Panc1 (cell line): Measurements from ENCODE around the gene AVL9. TPM values are rescaled to one million over a fixed set of nuclear protein-coding genes. Genes with fewer than 3 reads are reported as not detected.
"Not testable (repeated sequence)": the region's sequence is repeated elsewhere in the genome, so short reads cannot be mapped to it uniquely, and the experiment has no call there.

Experiments
- ATAC-seq: fragments of 200-7000 bp; cut with Tn5 transposase; 2 replicates; pipeline ENCODE4 v1.9.1; 2020; ENCODE audit warnings: mild to moderate bottlenecking, moderate library complexity
- BruUV-seq: library from RNA; stranded (reverse); fragments of 400-500 nt; replicated peaks from 2 replicates; lab custom pipeline; 2021; lab: Mats Ljungman, UMichigan
- CTCF ChIA-PET: fragments of 300-600 bp; sonication (Branson Sonifier 250); formaldehyde crosslinking; loops from one replicate; lab custom pipeline; 2022; ENCODE audit warnings: antibody characterized with exemption; lab: Charles Lee
- POLR2A ChIA-PET: fragments of 300-600 bp; sonication (Branson Sonifier 250); formaldehyde crosslinking; loops from one replicate; lab custom pipeline; 2022; ENCODE audit warnings: antibody characterized with exemption; lab: Charles Lee
- DNase-seq: peaks from one replicate; pipeline ENCODE4 v3.0.0-alpha.2; 2010; ENCODE audit warnings: low read depth, low spot score
- H3K27ac ChIP-seq: 2 replicates; pipeline ENCODE4 v1.5.1; 2011; ENCODE audit warnings: mild to moderate bottlenecking, low read length, inconsistent platforms
- H3K27me3 ChIP-seq: fragments of 200-500 bp; sonication (Bioruptor generic); 2 replicates; pipeline ENCODE4 v1.6.0; 2014; ENCODE audit warnings: low read length, inconsistent platforms; ENCODE audit not compliant: control insufficient read depth, insufficient read depth
- H3K36me3 ChIP-seq: fragments of 200-500 bp; sonication (Bioruptor generic); 2 replicates; pipeline ENCODE4 v1.5.1; 2014; ENCODE audit warnings: inconsistent platforms, mild to moderate bottlenecking, low read length, moderate library complexity; ENCODE audit not compliant: control insufficient read depth, insufficient read depth
- H3K4me1 ChIP-seq: 2 replicates; pipeline ENCODE4 v1.5.1; 2011; ENCODE audit warnings: inconsistent platforms, mild to moderate bottlenecking, low read length, moderate library complexity; ENCODE audit not compliant: control insufficient read depth, insufficient read depth
- H3K4me3 ChIP-seq, 2 experiments: 2 replicates each; pipeline ENCODE4 v1.5.1; 2011 to 2012; ENCODE audit warnings: low read depth in 2 of 2, low read length in 2 of 2, mild to moderate bottlenecking in 2 of 2, inconsistent platforms in 1 of 2, moderate library complexity in 1 of 2
- H3K9me3 ChIP-seq: fragments of 200-500 bp; sonication (Bioruptor generic); 2 replicates; pipeline ENCODE4 v1.5.1; 2014; ENCODE audit warnings: low read depth, mild to moderate bottlenecking, inconsistent platforms, low read length, moderate library complexity; ENCODE audit not compliant: control insufficient read depth, insufficient read depth
- POLR2AphosphoS5 ChIP-seq: IDR thresholded peaks from 2 replicates; pipeline ENCODE4 v1.6.1; 2012; ENCODE audit warnings: mild to moderate bottlenecking, low read depth, low read length, moderate library complexity
- SIN3A ChIP-seq: IDR thresholded peaks from 2 replicates; pipeline ENCODE4 v1.6.1; 2012; ENCODE audit warnings: low read depth, mild to moderate bottlenecking, low read length, moderate library complexity, borderline replicate concordance; ENCODE audit not compliant: insufficient read depth
- TCF7L2 ChIP-seq: IDR thresholded peaks from 2 replicates; pipeline ENCODE4 v1.6.1; 2011; ENCODE audit warnings: mild to moderate bottlenecking, low read depth, low read length, inconsistent platforms
- in situ Hi-C: cut with HindIII; loops from 2 replicates; pipeline ENCODE4 v1.10.0; 2016; ENCODE audit warnings: low sequenced_read_pairs, low pct_unique_long_range_greater_than_20kb
- intact Hi-C: fragments of 100-400 bp; cut with micrococcal nuclease; formaldehyde crosslinking; loops from one replicate; pipeline ENCODE4 v1.10.0; 2022; ENCODE audit not compliant: unreplicated experiment
- total RNA-seq: library from RNA; stranded (reverse); gene quantifications from one replicate; pipeline ENCODE4 v1.2.1, GENCODE V29; 2021; ENCODE audit not compliant: unreplicated experiment
- TF ChIP-seq, protein P1 (sequence below): fragments of 450-650 bp; IDR thresholded peaks from 2 replicates; pipeline ENCODE4 v1.5.1; 2017; ENCODE audit warnings: mild to moderate bottlenecking
- TF ChIP-seq, protein P2 (sequence below), 2 experiments: IDR thresholded peaks; 2 replicates each; pipeline ENCODE4 v1.6.1; 2011 to 2012; ENCODE audit warnings: low read depth in 2 of 2, control low read depth in 1 of 2, low read length in 1 of 2, mild to moderate bottlenecking in 1 of 2, moderate library complexity in 1 of 2; ENCODE audit not compliant: insufficient read depth in 1 of 2

AVL9 gene
- total RNA-seq, 1 experiment from 2014 or later = 66.6 TPM

DNA sequence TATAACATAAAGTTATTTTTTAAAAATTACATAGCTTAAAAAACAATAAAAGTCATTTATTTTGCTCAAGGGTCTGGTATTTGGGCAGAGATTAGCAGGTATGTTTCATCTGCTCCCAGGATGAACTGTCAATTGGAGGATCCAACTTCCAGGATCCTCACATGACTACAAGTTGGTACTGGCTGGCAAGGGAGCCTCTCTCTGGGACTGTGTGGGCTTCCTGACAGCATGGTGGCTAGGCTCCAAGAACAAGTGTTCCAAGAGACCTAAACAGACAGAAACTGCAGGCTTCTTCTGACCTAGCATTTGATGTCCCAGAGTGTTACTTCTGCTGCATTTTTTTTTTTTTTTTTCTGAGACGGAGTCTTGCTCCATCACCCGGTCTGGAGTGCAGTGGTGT is 107.2 kb downstream of the AVL9 start:
- TF ChIP-seq TCF7L2 = no peak
- TF ChIP-seq, protein P1, sequence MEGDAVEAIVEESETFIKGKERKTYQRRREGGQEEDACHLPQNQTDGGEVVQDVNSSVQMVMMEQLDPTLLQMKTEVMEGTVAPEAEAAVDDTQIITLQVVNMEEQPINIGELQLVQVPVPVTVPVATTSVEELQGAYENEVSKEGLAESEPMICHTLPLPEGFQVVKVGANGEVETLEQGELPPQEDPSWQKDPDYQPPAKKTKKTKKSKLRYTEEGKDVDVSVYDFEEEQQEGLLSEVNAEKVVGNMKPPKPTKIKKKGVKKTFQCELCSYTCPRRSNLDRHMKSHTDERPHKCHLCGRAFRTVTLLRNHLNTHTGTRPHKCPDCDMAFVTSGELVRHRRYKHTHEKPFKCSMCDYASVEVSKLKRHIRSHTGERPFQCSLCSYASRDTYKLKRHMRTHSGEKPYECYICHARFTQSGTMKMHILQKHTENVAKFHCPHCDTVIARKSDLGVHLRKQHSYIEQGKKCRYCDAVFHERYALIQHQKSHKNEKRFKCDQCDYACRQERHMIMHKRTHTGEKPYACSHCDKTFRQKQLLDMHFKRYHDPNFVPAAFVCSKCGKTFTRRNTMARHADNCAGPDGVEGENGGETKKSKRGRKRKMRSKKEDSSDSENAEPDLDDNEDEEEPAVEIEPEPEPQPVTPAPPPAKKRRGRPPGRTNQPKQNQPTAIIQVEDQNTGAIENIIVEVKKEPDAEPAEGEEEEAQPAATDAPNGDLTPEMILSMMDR = no peak
- TF ChIP-seq, protein P2, sequence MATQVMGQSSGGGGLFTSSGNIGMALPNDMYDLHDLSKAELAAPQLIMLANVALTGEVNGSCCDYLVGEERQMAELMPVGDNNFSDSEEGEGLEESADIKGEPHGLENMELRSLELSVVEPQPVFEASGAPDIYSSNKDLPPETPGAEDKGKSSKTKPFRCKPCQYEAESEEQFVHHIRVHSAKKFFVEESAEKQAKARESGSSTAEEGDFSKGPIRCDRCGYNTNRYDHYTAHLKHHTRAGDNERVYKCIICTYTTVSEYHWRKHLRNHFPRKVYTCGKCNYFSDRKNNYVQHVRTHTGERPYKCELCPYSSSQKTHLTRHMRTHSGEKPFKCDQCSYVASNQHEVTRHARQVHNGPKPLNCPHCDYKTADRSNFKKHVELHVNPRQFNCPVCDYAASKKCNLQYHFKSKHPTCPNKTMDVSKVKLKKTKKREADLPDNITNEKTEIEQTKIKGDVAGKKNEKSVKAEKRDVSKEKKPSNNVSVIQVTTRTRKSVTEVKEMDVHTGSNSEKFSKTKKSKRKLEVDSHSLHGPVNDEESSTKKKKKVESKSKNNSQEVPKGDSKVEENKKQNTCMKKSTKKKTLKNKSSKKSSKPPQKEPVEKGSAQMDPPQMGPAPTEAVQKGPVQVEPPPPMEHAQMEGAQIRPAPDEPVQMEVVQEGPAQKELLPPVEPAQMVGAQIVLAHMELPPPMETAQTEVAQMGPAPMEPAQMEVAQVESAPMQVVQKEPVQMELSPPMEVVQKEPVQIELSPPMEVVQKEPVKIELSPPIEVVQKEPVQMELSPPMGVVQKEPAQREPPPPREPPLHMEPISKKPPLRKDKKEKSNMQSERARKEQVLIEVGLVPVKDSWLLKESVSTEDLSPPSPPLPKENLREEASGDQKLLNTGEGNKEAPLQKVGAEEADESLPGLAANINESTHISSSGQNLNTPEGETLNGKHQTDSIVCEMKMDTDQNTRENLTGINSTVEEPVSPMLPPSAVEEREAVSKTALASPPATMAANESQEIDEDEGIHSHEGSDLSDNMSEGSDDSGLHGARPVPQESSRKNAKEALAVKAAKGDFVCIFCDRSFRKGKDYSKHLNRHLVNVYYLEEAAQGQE (IDR thresholded peaks at IDR 0.05; ENCODE audit: insufficient read depth in 1 of 2, low read depth in 2 of 2, low read length in 1 of 2) = no peak
- TF ChIP-seq POLR2AphosphoS5 = no peak
- TF ChIP-seq SIN3A = no peak
- H3K4me3 ChIP-seq = no peak overlapping the region
- CTCF ChIA-PET = no interaction called here
- H3K27ac ChIP-seq = no peak overlapping the region
- no peaks in the 10 kb centered on the region for H3K36me3 ChIP-seq
- BruUV-seq = no TSS peak
- POLR2A ChIA-PET = no interaction called here
- no peaks in the 10 kb centered on the region for H3K9me3 ChIP-seq
- peak; percentile 62; the same call in 1 of the 2 replicates for ATAC-seq
- no peaks in the 10 kb centered on the region for H3K27me3 ChIP-seq
- in situ Hi-C loops (no loop called here), intact Hi-C loops (no loop called here)
- no peak for DNase-seq
- no peaks in the 10 kb centered on the region for H3K4me1 ChIP-seq

DNA sequence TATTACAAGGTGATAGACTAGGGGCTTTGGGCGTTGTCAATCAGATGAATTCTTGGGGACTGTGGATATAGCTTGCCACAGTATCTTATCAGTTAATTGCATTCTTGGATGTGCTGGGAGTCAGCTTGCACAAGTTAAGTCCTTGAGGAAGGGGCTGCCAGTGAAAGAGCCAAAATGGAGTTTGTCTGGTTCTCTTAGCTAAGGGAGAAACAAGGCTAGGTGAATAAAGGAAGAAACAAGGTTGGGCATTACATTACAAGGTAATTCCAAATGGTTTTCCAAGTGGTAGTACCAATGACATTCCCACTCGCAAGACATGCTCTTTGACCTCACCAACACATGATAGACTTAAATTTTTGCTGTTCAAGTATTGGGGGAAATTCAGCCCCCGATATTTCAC is 108.2 kb downstream of the AVL9 start:
- DNase-seq, H3K4me1 ChIP-seq: not testable (repeated sequence)

DNA sequence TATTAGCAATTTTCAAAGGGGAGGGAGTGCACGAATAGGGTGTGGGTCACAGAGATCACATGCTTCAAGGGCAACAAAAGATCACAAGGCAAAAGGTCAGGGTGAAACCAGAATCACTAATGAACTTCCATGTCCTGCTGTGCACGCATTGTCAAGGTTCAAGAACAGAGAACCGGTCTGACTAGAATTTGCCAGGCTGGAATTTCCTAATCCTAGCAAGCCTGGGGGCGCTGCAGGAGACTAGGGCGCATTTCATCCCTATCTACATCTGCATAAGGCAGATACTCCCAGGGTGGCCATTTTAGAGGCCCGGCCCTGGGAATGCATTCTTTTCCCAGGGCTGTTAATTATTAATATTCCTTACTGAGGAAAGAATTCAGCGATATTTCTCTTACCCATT is 108.8 kb downstream of the AVL9 start:
- POLR2A ChIA-PET, ATAC-seq, in situ Hi-C loops: not testable (repeated sequence)

More for the DNA sequence above, 108.2 kb downstream of the AVL9 start:
- H3K36me3 ChIP-seq, intact Hi-C loops, H3K9me3 ChIP-seq, in situ Hi-C loops, H3K4me3 ChIP-seq, BruUV-seq, POLR2A ChIA-PET, H3K27ac ChIP-seq, ATAC-seq, H3K27me3 ChIP-seq, CTCF ChIA-PET: not testable (repeated sequence)

More for the DNA sequence above, 108.8 kb downstream of the AVL9 start:
- BruUV-seq, H3K9me3 ChIP-seq, DNase-seq, CTCF ChIA-PET, H3K4me1 ChIP-seq, intact Hi-C loops, H3K27me3 ChIP-seq, H3K4me3 ChIP-seq, H3K27ac ChIP-seq, H3K36me3 ChIP-seq: not testable (repeated sequence)
